HL-60 (cell line): Measurements from ENCODE around the gene ARHGAP27.

Experiments
- CTCF ChIP-seq: IDR thresholded peaks from one replicate; pipeline ENCODE4 v1.5.1; 2011; ENCODE audit warnings: low read length, control low read depth, inconsistent platforms; ENCODE audit not compliant: insufficient read depth
- GABPA ChIP-seq: IDR thresholded peaks from 2 replicates; pipeline ENCODE4 v1.6.1; 2012; ENCODE audit warnings: low read depth

GRCh38 chr17:45430006-45430737 is 2.5 kb downstream of the ARHGAP27 start:
- TF ChIP-seq CTCF (no peak), GABPA (no peak)
